Endothelial cell (in vitro differentiated cells): Measurements from ENCODE around the gene FTCD. TPM values are rescaled to one million over a fixed set of nuclear protein-coding genes. Genes with fewer than 3 reads are reported as not detected.
A peak's percentile ranks its signal among the peaks of the same experiment; 100 is the strongest.

ENCODE experiments used
- DNase-seq: peaks from one replicate; pipeline ENCODE4 v3.0.0; 2021; ENCODE audit warnings: low spot score
- H3K27ac Mint-ChIP-seq: one replicate; pipeline ENCODE4 v1.8.0; 2021; ENCODE audit warnings: mixed read lengths, inconsistent platforms; ENCODE audit not compliant: unreplicated experiment
- H3K27me3 Mint-ChIP-seq: one replicate; pipeline ENCODE4 v1.8.0; 2021; ENCODE audit warnings: mild to moderate bottlenecking, moderate library complexity, mixed read lengths, inconsistent platforms; ENCODE audit not compliant: unreplicated experiment
- H3K36me3 Mint-ChIP-seq: one replicate; pipeline ENCODE4 v1.8.0; 2021; ENCODE audit warnings: mild to moderate bottlenecking, low read depth, mixed read lengths, inconsistent platforms; ENCODE audit not compliant: unreplicated experiment
- H3K4me1 Mint-ChIP-seq: one replicate; pipeline ENCODE4 v1.8.0; 2021; ENCODE audit warnings: mild to moderate bottlenecking, mixed read lengths, inconsistent platforms; ENCODE audit not compliant: unreplicated experiment
- H3K4me3 Mint-ChIP-seq: one replicate; pipeline ENCODE4 v1.8.0; 2021; ENCODE audit warnings: mild to moderate bottlenecking, mixed read lengths, inconsistent platforms; ENCODE audit not compliant: unreplicated experiment
- H3K9me3 Mint-ChIP-seq: one replicate; pipeline ENCODE4 v1.8.0; 2021; ENCODE audit warnings: mixed read lengths, inconsistent platforms; ENCODE audit not compliant: unreplicated experiment
- total RNA-seq: library from RNA; stranded (reverse); fragmentation: NEBNext Ultra II Directional; extraction: Animal tissue kit (Norgen Biotek cat#: 25700); gene quantifications from one replicate; pipeline ENCODE4 v1.2.1, GENCODE V29; 2021; ENCODE audit not compliant: unreplicated experiment
- TF ChIP-seq, protein P1 (sequence below): fragments of 200-600 bp; sonication (generic); IDR thresholded peaks from one replicate; pipeline ENCODE4 v1.5.0; 2021; ENCODE audit warnings: antibody characterized with exemption; ENCODE audit not compliant: unreplicated experiment

Gene FTCD
- total RNA-seq, 1 donor from 2014 or later = 1.5 TPM

DNA sequence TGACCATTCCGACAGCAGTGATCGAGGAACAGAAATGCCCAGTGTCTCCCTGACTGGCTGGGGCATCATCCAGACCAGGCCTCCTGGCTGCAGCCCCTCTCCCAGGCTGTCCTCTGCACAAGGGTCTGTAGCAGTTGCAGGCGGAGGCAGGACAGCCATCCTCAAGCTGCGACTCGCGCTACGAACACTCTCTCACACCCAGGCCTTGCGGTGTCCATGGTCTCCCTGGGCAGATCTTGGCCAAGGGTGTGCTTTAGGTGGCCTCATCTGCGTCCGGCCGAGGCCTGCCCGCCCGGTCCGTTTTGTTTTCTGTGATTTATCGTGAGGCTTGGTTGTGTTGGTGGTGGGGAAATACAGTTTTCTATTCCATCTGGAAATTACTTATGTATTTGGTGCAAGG, 15.7 kb downstream of the FTCD start:
- Mint-ChIP-seq H3K4me1 (peaks cover 3% of the 10 kb centered on the region), H3K36me3 (no peaks in the 10 kb centered on the region), H3K27ac (peak overlapping the region; percentile 30), H3K27me3 (peaks cover 4% of the 10 kb centered on the region), H3K9me3 (no peaks in the 10 kb centered on the region), H3K4me3 (no peak overlapping the region)
- TF ChIP-seq, protein P1, sequence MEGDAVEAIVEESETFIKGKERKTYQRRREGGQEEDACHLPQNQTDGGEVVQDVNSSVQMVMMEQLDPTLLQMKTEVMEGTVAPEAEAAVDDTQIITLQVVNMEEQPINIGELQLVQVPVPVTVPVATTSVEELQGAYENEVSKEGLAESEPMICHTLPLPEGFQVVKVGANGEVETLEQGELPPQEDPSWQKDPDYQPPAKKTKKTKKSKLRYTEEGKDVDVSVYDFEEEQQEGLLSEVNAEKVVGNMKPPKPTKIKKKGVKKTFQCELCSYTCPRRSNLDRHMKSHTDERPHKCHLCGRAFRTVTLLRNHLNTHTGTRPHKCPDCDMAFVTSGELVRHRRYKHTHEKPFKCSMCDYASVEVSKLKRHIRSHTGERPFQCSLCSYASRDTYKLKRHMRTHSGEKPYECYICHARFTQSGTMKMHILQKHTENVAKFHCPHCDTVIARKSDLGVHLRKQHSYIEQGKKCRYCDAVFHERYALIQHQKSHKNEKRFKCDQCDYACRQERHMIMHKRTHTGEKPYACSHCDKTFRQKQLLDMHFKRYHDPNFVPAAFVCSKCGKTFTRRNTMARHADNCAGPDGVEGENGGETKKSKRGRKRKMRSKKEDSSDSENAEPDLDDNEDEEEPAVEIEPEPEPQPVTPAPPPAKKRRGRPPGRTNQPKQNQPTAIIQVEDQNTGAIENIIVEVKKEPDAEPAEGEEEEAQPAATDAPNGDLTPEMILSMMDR = no peak
- DNase-seq = no peak

GRCh38 chr21:46138383-46138970, 16.9 kb downstream of the FTCD start:
- no peak for DNase-seq
- H3K36me3 Mint-ChIP-seq = no peaks in the 10 kb centered on the region
- TF ChIP-seq, protein P1 = no peak
- H3K4me3 Mint-ChIP-seq = no peak overlapping the region
- no peaks in the 10 kb centered on the region for H3K9me3 Mint-ChIP-seq
- peaks cover 4% of the 10 kb centered on the region for H3K27me3 Mint-ChIP-seq
- H3K4me1 Mint-ChIP-seq = no peaks in the 10 kb centered on the region
- H3K27ac Mint-ChIP-seq = no peak overlapping the region

DNA sequence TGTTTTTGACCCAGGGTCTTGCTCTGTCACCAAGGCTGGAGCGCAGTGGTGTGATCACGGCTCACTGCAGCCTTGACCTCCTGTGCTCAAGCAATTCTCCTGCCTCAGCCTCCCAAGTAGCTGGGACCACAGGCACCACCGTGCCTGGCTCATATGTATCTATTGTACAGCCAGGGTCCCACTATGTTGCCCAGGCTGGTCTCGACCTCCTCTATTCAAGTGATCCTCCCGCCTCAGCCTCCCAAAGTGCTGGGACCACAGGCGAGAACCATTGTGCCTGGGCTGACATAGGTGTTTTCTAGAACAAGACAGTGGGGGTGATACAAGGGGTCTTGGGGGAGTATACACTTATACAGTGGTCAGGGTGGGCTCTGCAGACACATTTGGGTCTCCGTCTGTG, 17.5 kb downstream of the FTCD start:
- Mint-ChIP-seq H3K4me1 (no peaks in the 10 kb centered on the region), H3K27me3 (peaks cover 4% of the 10 kb centered on the region), H3K27ac (no peak overlapping the region), H3K36me3 (no peaks in the 10 kb centered on the region), H3K9me3 (no peaks in the 10 kb centered on the region), H3K4me3 (no peak overlapping the region)
- DNase-seq = no peak
- TF ChIP-seq, protein P1 = no peak

- no peaks in the 10 kb centered on the region for H3K36me3 Mint-ChIP-seq
- no peaks in the 10 kb centered on the region for H3K4me1 Mint-ChIP-seq
- TF ChIP-seq, protein P1 = no peak
- H3K27ac Mint-ChIP-seq = no peak overlapping the region
- H3K4me3 Mint-ChIP-seq = no peak overlapping the region
- DNase-seq = no peak
- H3K9me3 Mint-ChIP-seq = no peaks in the 10 kb centered on the region
- peaks cover 4% of the 10 kb centered on the region for H3K27me3 Mint-ChIP-seq
Measured at GRCh38 chr21:46136739-46137349, 18.5 kb downstream of the FTCD start.

DNA sequence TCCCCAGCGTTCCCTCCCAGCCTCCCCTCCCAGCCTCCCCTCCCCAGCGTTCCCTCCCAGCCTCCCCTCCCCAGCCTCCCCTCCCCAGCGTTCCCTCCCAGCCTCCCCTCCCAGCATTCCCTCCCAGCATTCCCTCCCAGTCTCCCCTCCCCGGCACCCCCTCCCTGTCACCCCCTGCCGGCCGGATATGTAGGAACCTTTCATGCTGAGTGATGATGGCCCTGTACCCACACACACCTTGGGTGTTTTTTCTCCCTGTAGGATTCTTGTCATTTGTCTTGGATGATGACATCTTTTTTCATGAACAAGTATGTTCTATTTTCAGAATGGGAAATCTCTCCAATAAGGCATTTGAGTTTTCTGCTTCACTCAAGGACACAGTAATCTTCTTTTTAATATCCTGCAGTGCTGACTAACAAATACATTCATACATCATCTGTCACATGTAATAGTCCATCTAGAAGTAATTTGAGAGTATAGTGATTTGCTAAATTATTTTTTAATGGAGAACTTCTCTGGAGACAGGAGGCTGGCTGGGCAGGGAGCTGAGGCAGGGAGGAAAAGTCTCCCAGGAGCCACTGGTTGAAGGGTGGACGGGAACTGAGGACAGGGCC, 19.5 kb downstream of the FTCD start:
- peak overlapping the region; percentile 62 for H3K27ac Mint-ChIP-seq
- DNase-seq = no peak
- H3K4me3 Mint-ChIP-seq = no peak overlapping the region
- peaks cover 4% of the 10 kb centered on the region for H3K27me3 Mint-ChIP-seq
- H3K36me3 Mint-ChIP-seq = no peaks in the 10 kb centered on the region
- no peaks in the 10 kb centered on the region for H3K9me3 Mint-ChIP-seq
- TF ChIP-seq, protein P1 = no peak
- no peaks in the 10 kb centered on the region for H3K4me1 Mint-ChIP-seq
